Pancreas (tissue), 10 donors: ENCODE data around the gene IL36RN. TPM values are rescaled to one million over a fixed set of nuclear protein-coding genes. Genes with fewer than 3 reads are reported as not detected.

ENCODE experiments used
- ATAC-seq, 4 donors: fragments of 200-7000 bp; cut with Tn5 transposase; one replicate each; pipeline versions ENCODE4 v1.8.0 to v1.9.1; 2020; ENCODE audit warnings: mild to moderate bottlenecking in 4 of 4, moderate library complexity in 4 of 4
- DNase-seq, 6 donors: peaks; one replicate each; pipeline ENCODE4 v3.0.0-alpha.2; 2020
- FAIRE-seq: peaks from 2 replicates; lab custom pipeline; 2012; peaks lifted over from hg19 to GRCh38; lab: Jason Lieb, UNC
- H3K27ac ChIP-seq, 4 donors: fragments of 200-600 bp; sonication (generic); 1 replicate in 3 of 4; 2 replicates in 1 of 4; pipeline versions ENCODE4 v1.5.0 to v1.8.0; 2020
- H3K27me3 ChIP-seq, 4 donors: fragments of 200-600 bp; one replicate each; pipeline ENCODE4 v1.8.0; 2021
- H3K36me3 ChIP-seq, 3 donors: fragments of 200-600 bp; sonication (generic) in 1 of 3; one replicate each; pipeline versions ENCODE4 v1.5.0 to v1.8.0; 2020 to 2021
- H3K4me1 ChIP-seq, 3 donors: fragments of 200-600 bp; one replicate each; pipeline ENCODE4 v1.8.0; 2021
- H3K4me3 ChIP-seq, 4 donors: fragments of 200-600 bp; sonication (generic) in 2 of 4; one replicate each; pipeline versions ENCODE4 v1.5.0 to v1.8.0; 2020 to 2021
- H3K9me3 ChIP-seq, 4 donors: fragments of 200-600 bp; one replicate each; pipeline ENCODE4 v1.8.0; 2021
- WGBS, 2 donors: extraction: QIAGEN DNeasy Blood & Tissue Kit; methylation state at CpG; one replicate each; pipeline ENCODE4 v1.1.7; 2013; 5-methylcytosine and 5-hydroxymethylcytosine counted together
- intact Hi-C, 3 donors: fragments of 100-400 bp; cut with DNase I; formaldehyde crosslinking; loops; one replicate each; pipeline versions ENCODE4 v1.11.1 to v1.14.2; 2022
- polyA plus RNA-seq, 2 donors: library from polyadenylated mRNA; stranded (reverse); fragments of 200-250 nt; gene quantifications; one replicate each; pipeline ENCODE4 v1.2.3, GENCODE V29; 2013
- total RNA-seq, 6 donors: library from RNA; stranded (reverse); fragmentation: NEBNext Ultra II Directional in 4 of 6; extraction: Animal tissue kit (Norgen Biotek cat#: 25700) in 4 of 6; gene quantifications; one replicate each; pipeline versions ENCODE4 v1.2.1 to v1.2.4, GENCODE V29; 2021 to 2023
- TF ChIP-seq, protein P1 (sequence below), 4 donors: fragments of 200-600 bp; sonication (generic) in 3 of 4; IDR thresholded peaks; one replicate each; pipeline versions ENCODE4 v1.5.0 to v1.8.0; 2021; ENCODE audit warnings: antibody characterized with exemption in 4 of 4
- donor health status: healthy with polysubstance abuse.
- donor health status: DM: no; HTN: no; CAD: no; lungs with moderate emphysema.
- donor health status: DM: no; HTN: no; CAD: no.
- donor health status: control.
- donor health status: control.
- donor health status: Bipolar disorder and iron deficiency.
- donor health status: DM: yes; HTN: yes; CAD: no.
- donor health status: DM: no; HTN: no; CAD: no.
- donor health status: DM: no; HTN: no; CAD: no.
- donor health status: DM: yes; HTN: yes; CAD: no.

The IL36RN gene
- total and polyA plus RNA-seq, 8 donors = not detected

DNA sequence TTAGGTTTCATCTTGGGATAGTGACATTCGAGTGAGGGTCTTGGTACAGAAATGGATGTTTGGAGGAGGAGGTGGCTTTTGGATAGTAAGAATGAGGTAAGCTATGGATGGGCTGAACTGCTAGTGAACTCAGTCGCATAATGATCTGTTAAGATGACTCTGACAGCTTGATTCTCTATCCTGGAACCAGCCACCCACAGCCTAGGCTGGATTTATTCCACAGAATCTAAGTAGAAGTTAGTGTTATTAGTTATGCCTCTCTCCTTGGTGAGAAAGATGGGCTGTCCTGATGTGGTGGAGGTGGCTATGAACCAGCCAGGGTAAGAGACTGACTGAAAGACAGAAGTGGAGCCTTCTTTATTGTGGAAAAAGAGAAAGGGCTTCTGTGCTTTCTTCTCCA is 31.3 kb upstream of the IL36RN start:
- H3K4me1 ChIP-seq = no peaks in the 10 kb centered on the region
- intact Hi-C loops = no loop called here
- ATAC-seq (no peak), DNase-seq (no peak), FAIRE-seq (no peak)
- no peaks in the 10 kb centered on the region for H3K36me3 ChIP-seq
- no peak overlapping the region for H3K27ac ChIP-seq
- H3K9me3 ChIP-seq = no peaks in the 10 kb centered on the region
- 57 to 64% methylated on average over 2 of the region's 2 CpGs for WGBS, 2 donors
- TF ChIP-seq, protein P1, sequence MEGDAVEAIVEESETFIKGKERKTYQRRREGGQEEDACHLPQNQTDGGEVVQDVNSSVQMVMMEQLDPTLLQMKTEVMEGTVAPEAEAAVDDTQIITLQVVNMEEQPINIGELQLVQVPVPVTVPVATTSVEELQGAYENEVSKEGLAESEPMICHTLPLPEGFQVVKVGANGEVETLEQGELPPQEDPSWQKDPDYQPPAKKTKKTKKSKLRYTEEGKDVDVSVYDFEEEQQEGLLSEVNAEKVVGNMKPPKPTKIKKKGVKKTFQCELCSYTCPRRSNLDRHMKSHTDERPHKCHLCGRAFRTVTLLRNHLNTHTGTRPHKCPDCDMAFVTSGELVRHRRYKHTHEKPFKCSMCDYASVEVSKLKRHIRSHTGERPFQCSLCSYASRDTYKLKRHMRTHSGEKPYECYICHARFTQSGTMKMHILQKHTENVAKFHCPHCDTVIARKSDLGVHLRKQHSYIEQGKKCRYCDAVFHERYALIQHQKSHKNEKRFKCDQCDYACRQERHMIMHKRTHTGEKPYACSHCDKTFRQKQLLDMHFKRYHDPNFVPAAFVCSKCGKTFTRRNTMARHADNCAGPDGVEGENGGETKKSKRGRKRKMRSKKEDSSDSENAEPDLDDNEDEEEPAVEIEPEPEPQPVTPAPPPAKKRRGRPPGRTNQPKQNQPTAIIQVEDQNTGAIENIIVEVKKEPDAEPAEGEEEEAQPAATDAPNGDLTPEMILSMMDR (IDR thresholded peaks at IDR 0.05) = no peak
- no peak overlapping the region for H3K4me3 ChIP-seq
- H3K27me3 ChIP-seq = peaks cover 0 to 3% (median 0%) of the 10 kb centered on the region in 4 donors

DNA sequence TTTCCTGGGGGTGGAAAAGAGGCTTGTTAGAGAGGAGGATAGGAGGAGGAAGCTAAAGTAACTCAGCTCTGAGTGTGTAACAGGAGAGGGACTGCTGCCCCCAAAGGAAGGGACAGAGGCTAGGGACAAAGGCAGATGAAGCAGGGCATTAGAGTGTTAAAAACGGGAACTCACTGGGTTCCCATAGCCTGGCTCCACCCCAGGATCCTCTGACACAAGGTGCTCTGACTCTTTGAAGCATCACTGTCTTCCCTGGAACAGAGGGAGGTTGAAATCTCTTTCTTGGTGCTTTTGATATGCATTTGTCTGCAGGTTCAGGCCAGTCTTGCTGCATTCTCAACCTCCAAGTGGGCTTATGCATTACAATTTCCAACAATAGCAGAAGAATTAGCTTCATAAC is 30.9 kb upstream of the IL36RN start:
- intact Hi-C loops = no loop called here
- ATAC-seq (no peak), DNase-seq (no peak), FAIRE-seq (no peak)
- no peak overlapping the region for H3K4me3 ChIP-seq
- H3K36me3 ChIP-seq = no peaks in the 10 kb centered on the region
- 6 to 24% methylated on average over 1 of the region's 1 CpG for WGBS, 2 donors
- peaks cover 0 to 3% (median 0%) of the 10 kb centered on the region in 4 donors for H3K27me3 ChIP-seq
- H3K27ac ChIP-seq = no peak overlapping the region
- TF ChIP-seq, protein P1 (IDR thresholded peaks at IDR 0.05) = no peak
- no peaks in the 10 kb centered on the region for H3K9me3 ChIP-seq
- H3K4me1 ChIP-seq = no peaks in the 10 kb centered on the region

DNA sequence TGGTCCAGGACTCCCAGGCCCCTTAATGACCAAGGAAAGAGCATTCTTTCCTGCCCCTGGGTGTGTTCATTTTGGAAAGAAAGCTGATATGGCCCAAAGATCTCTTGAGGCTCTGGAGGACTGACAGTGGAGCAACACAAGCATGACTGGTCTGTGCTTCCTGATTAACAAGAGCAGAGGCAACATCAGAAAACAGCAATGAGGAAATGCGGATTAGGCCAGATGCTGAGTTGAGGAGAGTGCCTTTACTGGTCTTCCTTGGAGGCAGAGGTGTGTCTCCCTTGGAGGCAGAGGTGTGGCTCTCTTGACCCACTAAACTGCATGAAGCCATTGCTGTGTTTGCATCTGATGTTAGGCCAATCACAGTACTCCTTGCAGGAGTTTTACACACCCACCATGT is 26.3 kb upstream of the IL36RN start:
- ATAC-seq (no peak), DNase-seq (no peak), FAIRE-seq (no peak)
- WGBS, 2 donors = 87% methylated on average over 1 of the region's 1 CpG
- no peaks in the 10 kb centered on the region for H3K36me3 ChIP-seq
- no peaks in the 10 kb centered on the region for H3K4me1 ChIP-seq
- H3K27ac ChIP-seq = no peak overlapping the region
- TF ChIP-seq, protein P1 (IDR thresholded peaks at IDR 0.05) = no peak
- intact Hi-C loops = no loop called here
- H3K27me3 ChIP-seq = no peaks in the 10 kb centered on the region
- H3K9me3 ChIP-seq = no peaks in the 10 kb centered on the region
- no peak overlapping the region for H3K4me3 ChIP-seq

DNA sequence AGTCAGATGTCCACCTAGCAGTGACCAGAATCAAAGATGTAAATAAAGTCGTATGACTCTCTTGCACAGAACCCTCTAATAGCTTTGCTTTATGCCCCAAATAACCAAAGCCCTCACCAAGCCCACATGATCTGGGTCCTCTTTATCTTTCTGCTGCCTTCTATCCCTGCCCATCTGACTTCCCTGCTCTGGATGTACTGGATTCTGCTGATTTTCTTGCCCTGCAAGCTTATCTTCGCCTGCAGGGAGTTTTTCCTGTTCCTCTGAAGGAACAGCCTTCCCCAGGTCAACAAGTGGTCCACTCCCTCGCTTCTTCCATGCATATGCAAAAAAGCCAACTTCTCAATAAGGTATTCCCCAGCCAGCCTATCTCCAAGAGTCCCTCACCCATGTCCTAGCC is 25.0 kb upstream of the IL36RN start:
- H3K4me1 ChIP-seq = peaks cover 0 to 6% (median 2%) of the 10 kb centered on the region in 3 donors
- no peak overlapping the region for H3K4me3 ChIP-seq
- intact Hi-C loops = no loop called here
- DNase-seq (no peak), FAIRE-seq (no peak), ATAC-seq (no peak)
- WGBS, 2 donors = 88 to 93% methylated on average over 3 of the region's 3 CpGs
- no peak overlapping the region for H3K27ac ChIP-seq
- TF ChIP-seq, protein P1 (IDR thresholded peaks at IDR 0.05) = no peak
- no peaks in the 10 kb centered on the region for H3K9me3 ChIP-seq
- no peaks in the 10 kb centered on the region for H3K36me3 ChIP-seq
- H3K27me3 ChIP-seq = no peaks in the 10 kb centered on the region

DNA sequence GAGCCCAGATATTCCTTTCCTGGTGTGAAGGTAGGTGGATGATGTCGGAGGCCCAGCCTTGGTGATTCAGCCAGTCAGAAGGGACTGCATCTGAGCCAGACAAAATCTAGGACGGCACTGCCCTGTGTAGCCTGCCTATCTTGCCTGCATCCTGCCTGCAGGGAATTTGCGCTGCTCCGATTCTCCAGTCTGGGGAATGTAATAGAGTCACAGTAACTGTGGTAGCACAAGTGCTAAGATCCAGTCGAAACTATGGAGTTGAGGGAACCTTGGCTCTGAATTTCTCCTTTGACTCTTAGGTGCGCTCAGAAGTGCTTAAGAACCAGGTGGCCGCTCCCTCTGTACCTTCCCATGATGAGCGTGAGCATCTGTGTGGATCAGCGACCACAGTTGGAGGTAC is 22.2 kb upstream of the IL36RN start:
- TF ChIP-seq, protein P1 (IDR thresholded peaks at IDR 0.05) = no peak
- no peak overlapping the region for H3K27ac ChIP-seq
- 96 to 98% methylated on average over 9 of the region's 9 CpGs for WGBS, 2 donors
- peaks cover 9 to 23% (median 9%) of the 10 kb centered on the region in 3 donors for H3K4me1 ChIP-seq
- FAIRE-seq (no peak), ATAC-seq (no peak), DNase-seq (no peak)
- no peaks in the 10 kb centered on the region for H3K27me3 ChIP-seq
- no peaks in the 10 kb centered on the region for H3K36me3 ChIP-seq
- no peak overlapping the region for H3K4me3 ChIP-seq
- intact Hi-C loops = no loop called here
- no peaks in the 10 kb centered on the region for H3K9me3 ChIP-seq
